NCI-H2196 (cell line): ENCODE measurements around the gene KRTAP12-2.

Experiments
- DNase-seq: peaks from one replicate; lab custom pipeline; 2025; ENCODE audit not compliant: unreplicated experiment; lab: John Stamatoyannopoulos, UW

The KRTAP12-2 gene

GRCh38 chr21:44666401-44667320 is at the start of gene KRTAP12-2:
Gene KRTAP12-2 (minus strand): TSS chr21:44666927. CDS start chr21:44666886, 41 bp downstream.
- DNase-seq: peak; percentile 68

GRCh38 chr21:44714905-44715304 is 48.2 kb upstream of the KRTAP12-2 start:
- DNase-seq: no peak

GRCh38 chr21:44713846-44714245 is 47.1 kb upstream of the KRTAP12-2 start:
- DNase-seq: no peak

GRCh38 chr21:44713130-44713529 is 46.4 kb upstream of the KRTAP12-2 start:
- no peak for DNase-seq

GRCh38 chr21:44712203-44713028 is 45.7 kb upstream of the KRTAP12-2 start:
- DNase-seq: no peak

GRCh38 chr21:44711327-44712202 is 44.8 kb upstream of the KRTAP12-2 start, which contains the start of gene TSPEAR:
Gene TSPEAR (minus strand): TSS chr21:44711572. CDS start chr21:44711514, 58 bp downstream.
- peak; percentile 9 for DNase-seq

- peak; percentile 73 for DNase-seq
Observed at GRCh38 chr21:44710756-44711326, 44.1 kb upstream of the KRTAP12-2 start.

- DNase-seq: no peak
Observed at GRCh38 chr21:44710294-44710665, 43.6 kb upstream of the KRTAP12-2 start.

GRCh38 chr21:44709426-44710293 is 42.9 kb upstream of the KRTAP12-2 start:
- peak; percentile 62 for DNase-seq

- DNase-seq: no peak
Observed at GRCh38 chr21:44708866-44709425, 42.2 kb upstream of the KRTAP12-2 start.

GRCh38 chr21:44708213-44708865 is 41.6 kb upstream of the KRTAP12-2 start:
- DNase-seq: no peak

GRCh38 chr21:44706706-44707581 is 40.2 kb upstream of the KRTAP12-2 start:
- DNase-seq: no peak

GRCh38 chr21:44706026-44706705 is 39.4 kb upstream of the KRTAP12-2 start:
- no peak for DNase-seq

GRCh38 chr21:44704636-44705001 is 37.9 kb upstream of the KRTAP12-2 start:
- no peak for DNase-seq

GRCh38 chr21:44703731-44704635 is 37.3 kb upstream of the KRTAP12-2 start:
- no peak for DNase-seq
